GM19438 (cell line): ENCODE measurements around the gene ELAPOR1.
A peak's percentile ranks its signal among the peaks of the same experiment; 100 is the strongest.
"Not testable (repeated sequence)": the region's sequence is repeated elsewhere in the genome, so short reads cannot be mapped to it uniquely, and the experiment has no call there.

Source experiments
- ATAC-seq: cut with Tn5 transposase; IDR thresholded peaks from one replicate; pipeline ENCODE4 v1.9.1; 2021; ENCODE audit warnings: low read depth; ENCODE audit not compliant: unreplicated experiment

Gene ELAPOR1

DNA sequence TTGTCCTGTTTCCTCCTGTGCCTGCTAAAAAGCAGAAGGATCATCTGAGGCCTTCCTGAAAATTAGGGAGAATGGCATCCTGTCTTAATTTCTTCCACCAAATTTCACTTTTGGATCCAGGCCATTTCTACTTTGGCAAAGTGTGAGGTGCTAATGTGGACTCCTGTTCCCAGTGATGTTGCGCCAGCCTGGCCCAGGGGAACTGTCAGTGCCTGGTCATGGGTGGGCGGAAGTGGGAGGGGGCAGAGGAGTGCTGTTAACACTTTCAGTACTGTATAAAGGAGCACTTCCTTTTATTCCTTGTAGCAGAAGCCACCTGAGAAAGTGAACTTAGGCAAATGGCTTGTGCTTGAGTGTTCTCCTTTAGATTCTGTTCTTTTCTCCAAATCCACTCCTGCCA lies 19.9 kb downstream of the ELAPOR1 start:
- ATAC-seq = no peak

DNA sequence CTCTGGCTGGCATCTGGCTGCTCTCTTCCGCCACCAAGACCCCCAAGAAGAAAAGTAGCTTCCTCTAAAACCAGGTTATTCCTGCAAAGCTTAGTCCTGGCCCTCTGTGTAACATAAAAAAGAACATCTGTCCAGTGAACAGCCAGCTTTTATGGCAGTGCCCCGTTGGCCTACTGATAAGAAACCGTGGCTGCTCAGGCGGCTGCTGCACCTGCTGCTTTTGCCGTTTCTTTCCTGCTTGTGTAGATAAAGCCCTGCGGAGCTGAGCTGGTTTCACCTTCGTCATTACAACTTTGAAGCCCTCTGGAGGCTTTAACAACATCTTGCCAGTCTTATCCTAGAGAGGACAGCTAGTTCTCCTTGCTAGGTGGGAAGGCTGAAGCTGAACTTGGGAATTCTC lies 20.5 kb downstream of the ELAPOR1 start:
- ATAC-seq = no peak

DNA sequence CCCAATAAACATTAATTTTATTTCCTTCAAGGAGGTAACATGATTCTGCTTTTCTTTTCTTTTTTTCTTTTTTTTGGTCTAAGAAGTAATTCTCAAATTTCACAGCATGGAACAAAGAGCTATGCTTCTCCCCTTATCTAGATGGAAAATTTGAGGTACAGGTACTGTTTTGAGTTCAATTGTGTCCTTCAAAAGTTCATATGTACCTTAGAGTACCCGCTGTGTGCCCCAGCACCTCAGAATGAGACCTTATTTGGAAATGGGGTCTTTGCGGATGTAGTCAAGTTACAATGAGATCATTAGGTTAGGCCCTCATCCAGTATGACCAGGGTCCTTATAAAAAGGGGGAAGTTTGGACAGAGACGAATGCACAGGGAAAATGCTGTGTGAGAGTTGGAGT lies 22.0 kb downstream of the ELAPOR1 start:
- no peak for ATAC-seq

- no peak for ATAC-seq
Observed at GRCh38 chr1:109136766-109137165, 22.9 kb downstream of the ELAPOR1 start.

- ATAC-seq = no peak
Observed at GRCh38 chr1:109137958-109138357, 24.0 kb downstream of the ELAPOR1 start.

GRCh38 chr1:109138358-109138757 lies 24.4 kb downstream of the ELAPOR1 start:
- ATAC-seq = no peak

GRCh38 chr1:109140392-109140791 lies 26.5 kb downstream of the ELAPOR1 start:
- no peak for ATAC-seq

GRCh38 chr1:109142260-109142659 lies 28.3 kb downstream of the ELAPOR1 start:
- no peak for ATAC-seq

DNA sequence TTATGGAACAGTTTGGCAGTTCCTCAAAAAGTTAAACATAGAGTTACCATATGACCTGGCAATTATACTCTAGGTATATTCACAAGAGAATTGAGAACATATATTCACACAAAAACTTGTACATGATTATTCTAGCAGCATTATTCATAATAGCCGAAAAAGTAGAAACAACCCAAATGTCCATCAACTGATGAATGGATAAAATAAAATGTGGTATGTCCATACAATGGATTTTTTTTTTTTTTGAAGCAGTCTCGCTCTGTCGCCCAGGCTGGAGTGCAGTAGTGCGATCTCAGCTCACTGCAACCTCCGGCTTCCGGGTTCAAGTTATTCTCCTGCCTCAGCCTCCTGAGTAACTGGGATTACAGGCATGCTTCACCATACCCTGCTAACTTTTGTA lies 28.8 kb downstream of the ELAPOR1 start:
- ATAC-seq = not testable (repeated sequence)

DNA sequence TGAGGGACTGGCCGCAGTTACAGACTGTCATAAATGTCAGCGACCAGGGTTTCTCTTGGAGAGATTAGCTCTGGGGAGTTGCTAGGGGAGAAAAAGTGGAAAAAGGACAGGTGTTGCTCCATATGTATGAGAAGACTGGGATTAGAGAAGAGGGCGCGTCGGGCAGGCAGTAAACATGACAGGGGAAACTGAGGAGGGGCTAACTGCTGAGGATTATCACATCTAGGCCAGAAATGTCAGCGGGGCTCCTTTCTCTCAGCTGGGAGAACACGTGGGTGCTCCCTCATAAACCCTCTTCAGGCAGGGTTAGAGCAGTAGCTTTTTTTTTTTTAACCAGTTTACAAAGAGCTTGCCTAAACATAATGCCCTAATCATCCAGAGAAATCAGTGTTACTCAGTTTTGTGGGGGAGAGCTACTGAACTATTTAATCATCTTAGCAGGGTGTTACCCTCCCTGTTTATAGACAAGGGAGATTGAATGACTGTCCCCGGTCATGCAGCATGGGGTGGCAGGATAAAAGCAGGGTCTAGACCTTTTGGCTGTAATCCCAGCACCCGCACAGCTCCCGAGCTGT lies 35.2 kb downstream of the ELAPOR1 start:
- no peak for ATAC-seq

GRCh38 chr1:109149874-109150601 lies 36.1 kb downstream of the ELAPOR1 start:
- ATAC-seq = no peak

GRCh38 chr1:109151146-109151990 lies 37.5 kb downstream of the ELAPOR1 start:
- ATAC-seq = no peak

- ATAC-seq = no peak
Observed at GRCh38 chr1:109152196-109152595, 38.3 kb downstream of the ELAPOR1 start.

- no peak for ATAC-seq
Observed at GRCh38 chr1:109156916-109157385, 43.0 kb downstream of the ELAPOR1 start.

DNA sequence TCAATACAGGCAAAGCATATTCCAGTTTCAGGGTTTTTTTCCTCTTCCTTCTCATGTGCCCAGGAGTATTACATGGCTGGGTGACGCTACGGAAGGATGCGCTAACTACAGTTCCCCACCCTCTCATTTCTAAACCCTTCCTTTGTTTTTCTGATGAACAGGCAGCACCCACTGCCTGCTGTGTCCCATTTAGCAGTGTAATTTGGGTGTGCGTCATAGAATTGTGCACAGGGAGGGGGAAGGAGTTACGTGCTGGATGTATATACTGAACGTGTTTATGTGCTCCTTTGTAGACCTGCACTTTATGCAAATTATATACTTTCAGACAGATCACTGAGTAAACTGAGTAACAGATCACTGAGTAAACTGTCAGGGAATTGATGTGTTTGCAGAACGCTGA lies 44.5 kb downstream of the ELAPOR1 start:
- no peak for ATAC-seq

GRCh38 chr1:109159326-109159725 lies 45.4 kb downstream of the ELAPOR1 start:
- no peak for ATAC-seq

DNA sequence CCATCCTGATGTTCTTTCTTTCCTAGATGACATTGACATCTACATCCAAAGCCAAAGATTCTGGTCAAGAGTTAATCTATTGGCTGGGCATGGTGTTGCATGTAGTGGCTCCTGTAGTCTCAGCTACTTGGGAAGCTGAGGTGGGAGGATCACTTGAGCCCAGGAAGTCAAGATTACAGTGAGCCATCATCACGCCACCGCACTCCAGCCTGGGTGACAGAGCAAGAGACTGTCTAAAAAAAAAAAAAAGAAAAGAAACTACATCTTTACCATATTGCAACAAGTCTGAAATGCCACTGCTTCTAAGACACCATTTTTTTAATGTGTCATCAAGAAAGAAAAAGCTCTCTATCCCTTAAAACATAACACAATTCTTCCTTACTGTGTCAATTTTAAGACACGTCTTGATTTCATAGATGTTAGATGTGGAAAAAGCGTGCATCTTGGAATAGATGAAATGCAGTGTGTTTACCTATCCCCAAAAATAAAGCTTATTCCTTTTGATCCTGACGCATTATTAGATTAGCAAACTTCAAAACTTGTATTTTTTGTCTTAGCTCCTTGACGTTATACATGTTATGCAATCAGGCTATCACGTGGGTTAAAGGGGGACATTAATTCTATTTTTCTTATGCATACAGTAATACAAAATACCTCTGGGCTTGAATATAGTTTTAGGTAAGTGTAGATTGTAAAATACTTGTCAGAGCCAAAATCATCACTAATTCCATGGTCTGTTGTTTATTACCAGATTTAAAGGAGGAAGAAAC lies 46.3 kb downstream of the ELAPOR1 start:
- no peak for ATAC-seq

GRCh38 chr1:109161858-109162606 lies 48.1 kb downstream of the ELAPOR1 start:
- ATAC-seq = peak; percentile 53

- ATAC-seq = no peak
Observed at GRCh38 chr1:109162626-109163025, 48.7 kb downstream of the ELAPOR1 start.

DNA sequence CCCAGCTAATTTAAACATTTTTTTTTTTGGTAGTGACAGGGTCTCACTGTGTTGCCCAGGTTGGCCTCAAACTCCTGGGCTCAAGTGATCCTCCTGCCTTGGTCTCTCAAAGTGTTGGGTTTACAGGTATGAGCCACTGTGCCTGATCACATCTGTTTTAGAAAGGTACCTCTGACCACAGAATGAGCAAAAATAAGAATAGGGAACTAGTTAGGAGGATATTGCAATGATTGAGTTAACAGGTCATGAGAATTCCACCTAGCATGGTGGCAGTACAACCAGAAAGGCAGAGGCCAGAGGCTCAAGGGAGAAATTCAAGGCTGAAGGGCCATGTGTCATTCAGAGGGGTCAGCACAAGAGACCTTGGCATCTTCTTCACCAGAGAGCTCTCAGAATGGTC lies 49.6 kb downstream of the ELAPOR1 start:
- ATAC-seq = no peak
